ENCODE measurements around the gene CEACAM19. TPM values are rescaled to one million over a fixed set of nuclear protein-coding genes. Genes with fewer than 3 reads are reported as not detected.
"Not testable (repeated sequence)": the region's sequence is repeated elsewhere in the genome, so short reads cannot be mapped to it uniquely, and the experiment has no call there.

Gene CEACAM19
- polyA plus RNA-seq, 3 donors: 7.6 TPM; not detected in 2

- no peak overlapping the region for H2AFZ ChIP-seq (ENCODE audit: insufficient read depth, low read depth, low read length, poor library complexity, severe bottlenecking)
- peak overlapping the region; percentile 53 for H3K4me2 ChIP-seq (replicated peaks; ENCODE audit: extremely low read depth, low read length, poor library complexity, severe bottlenecking)
- DNase-seq: no peak
- no peaks in the 10 kb centered on the region for H3K36me3 ChIP-seq (replicated peaks in 1 of 2; ENCODE audit: control insufficient read depth in 1 of 2, insufficient read depth in 2 of 2, low read length in 2 of 2)
- H3K4me3 ChIP-seq (replicated peaks in 1 of 3; ENCODE audit: low read depth in 2 of 3, low read length in 3 of 3): peak overlapping the region in 1 of 3 experiments; percentile 47
- Mint-ChIP-seq H3K27me3 (ENCODE audit: low read depth in 3 of 3) (peaks cover 2 to 6% (median 3%) of the 10 kb centered on the region in 3 donors), H3K4me3 (peak overlapping the region in 1 of 2 donors; percentile 15), H3K9me3 (peaks cover 3 to 17% (median 6%) of the 10 kb centered on the region in 7 donors), H3K27ac (peak overlapping the region in 6 of 7 donors; percentile 78 to 96 (median 90)), H3K4me1 (peaks cover 43% of the 10 kb centered on the region), H3K36me3 (no peaks in the 10 kb centered on the region)
- no peaks in the 10 kb centered on the region for H3K79me2 ChIP-seq (ENCODE audit: insufficient read depth, low read length)
- no peaks in the 10 kb centered on the region for H4K20me1 ChIP-seq (ENCODE audit: insufficient read depth, low read length)
- no peak overlapping the region for H3K9ac ChIP-seq (ENCODE audit: insufficient read depth, low read length, poor library complexity, severe bottlenecking)
- 73% methylated on average over 1 of the region's 4 CpGs for WGBS (ENCODE audit: insufficient coverage)
- no peak for TF ChIP-seq CTCF (IDR thresholded peaks at IDR 0.05)
- intact Hi-C loops (cut with micrococcal nuclease): no loop called here
- no peaks in the 10 kb centered on the region for H3K27me3 ChIP-seq (ENCODE audit: control insufficient read depth in 2 of 2, insufficient read depth in 2 of 2, low read length in 2 of 2)
- H3K9me3 ChIP-seq (replicated peaks in 1 of 2; ENCODE audit: control insufficient read depth in 1 of 2, insufficient read depth in 1 of 2, low read length in 2 of 2): peaks cover 0 to 5% of the 10 kb centered on the region in 2 donors
- H3K27ac ChIP-seq (ENCODE audit: low read depth in 1 of 2, low read length in 2 of 2): peak overlapping the region; percentile 53 to 69
- peaks cover 49 to 52% of the 10 kb centered on the region in 2 donors for H3K4me1 ChIP-seq (ENCODE audit: control insufficient read depth in 1 of 2, insufficient read depth in 2 of 2, low read length in 2 of 2)
These were observed 47.7 kb upstream of the CEACAM19 start for GRCh38 chr19:44623626-44624025.

GRCh38 chr19:44624840-44625354, 46.4 kb upstream of the CEACAM19 start:
- intact Hi-C loops (cut with micrococcal nuclease): no loop called here
- Histone ChIP-seq H3K4me3 (replicated peaks in 1 of 3; ENCODE audit: low read depth in 2 of 3, low read length in 3 of 3) (no peak overlapping the region), H3K9ac (ENCODE audit: insufficient read depth, low read length, poor library complexity, severe bottlenecking) (no peak overlapping the region), H3K27ac (ENCODE audit: low read depth in 1 of 2, low read length in 2 of 2) (no peak overlapping the region), H3K27me3 (ENCODE audit: control insufficient read depth in 2 of 2, insufficient read depth in 2 of 2, low read length in 2 of 2) (no peaks in the 10 kb centered on the region), H3K4me1 (ENCODE audit: control insufficient read depth in 1 of 2, insufficient read depth in 2 of 2, low read length in 2 of 2) (peaks cover 36 to 39% of the 10 kb centered on the region in 2 donors), H3K9me3 (replicated peaks in 1 of 2; ENCODE audit: control insufficient read depth in 1 of 2, insufficient read depth in 1 of 2, low read length in 2 of 2) (peaks cover 0 to 5% of the 10 kb centered on the region in 2 donors), H4K20me1 (ENCODE audit: insufficient read depth, low read length) (no peaks in the 10 kb centered on the region), H3K4me2 (replicated peaks; ENCODE audit: extremely low read depth, low read length, poor library complexity, severe bottlenecking) (no peak overlapping the region), H3K36me3 (replicated peaks in 1 of 2; ENCODE audit: control insufficient read depth in 1 of 2, insufficient read depth in 2 of 2, low read length in 2 of 2) (no peaks in the 10 kb centered on the region), H2AFZ (ENCODE audit: insufficient read depth, low read depth, low read length, poor library complexity, severe bottlenecking) (no peak overlapping the region), H3K79me2 (ENCODE audit: insufficient read depth, low read length) (no peaks in the 10 kb centered on the region)
- Mint-ChIP-seq H3K36me3 (no peaks in the 10 kb centered on the region), H3K27ac (no peak overlapping the region), H3K27me3 (ENCODE audit: low read depth in 3 of 3) (peaks cover 2 to 4% (median 3%) of the 10 kb centered on the region in 3 donors), H3K4me1 (peaks cover 31% of the 10 kb centered on the region), H3K4me3 (no peak overlapping the region), H3K9me3 (peaks cover 3 to 17% (median 6%) of the 10 kb centered on the region in 7 donors)
- TF ChIP-seq CTCF (IDR thresholded peaks at IDR 0.05): no peak
- no CpG with 5 or more reads among the region's 4 CpGs for WGBS (ENCODE audit: insufficient coverage)
- DNase-seq: no peak

GRCh38 chr19:44625637-44626036, 45.6 kb upstream of the CEACAM19 start:
- H3K4me2 ChIP-seq (replicated peaks; ENCODE audit: extremely low read depth, low read length, poor library complexity, severe bottlenecking); H3K79me2 ChIP-seq (ENCODE audit: insufficient read depth, low read length); H3K9ac ChIP-seq (ENCODE audit: insufficient read depth, low read length, poor library complexity, severe bottlenecking); H2AFZ ChIP-seq (ENCODE audit: insufficient read depth, low read depth, low read length, poor library complexity, severe bottlenecking); H3K4me3 Mint-ChIP-seq; H3K36me3 ChIP-seq (replicated peaks in 1 of 2; ENCODE audit: control insufficient read depth in 1 of 2, insufficient read depth in 2 of 2, low read length in 2 of 2); DNase-seq; H3K27ac Mint-ChIP-seq; intact Hi-C loops (cut with micrococcal nuclease); H3K27ac ChIP-seq (ENCODE audit: low read depth in 1 of 2, low read length in 2 of 2); H3K27me3 ChIP-seq (ENCODE audit: control insufficient read depth in 2 of 2, insufficient read depth in 2 of 2, low read length in 2 of 2); H3K27me3 Mint-ChIP-seq (ENCODE audit: low read depth in 3 of 3); H4K20me1 ChIP-seq (ENCODE audit: insufficient read depth, low read length); H3K9me3 ChIP-seq (replicated peaks in 1 of 2; ENCODE audit: control insufficient read depth in 1 of 2, insufficient read depth in 1 of 2, low read length in 2 of 2); H3K4me3 ChIP-seq (replicated peaks in 1 of 3; ENCODE audit: low read depth in 2 of 3, low read length in 3 of 3); H3K36me3 Mint-ChIP-seq: not testable (repeated sequence)
- WGBS (ENCODE audit: insufficient coverage): 100% methylated on average over 3 of the region's 4 CpGs
- Mint-ChIP-seq H3K9me3 (peaks cover 3 to 17% (median 6%) of the 10 kb centered on the region in 7 donors), H3K4me1 (peaks cover 29% of the 10 kb centered on the region)
- peaks cover 34% of the 10 kb centered on the region in 2 donors for H3K4me1 ChIP-seq (ENCODE audit: control insufficient read depth in 1 of 2, insufficient read depth in 2 of 2, low read length in 2 of 2)

All from CD14-positive monocyte (primary cell).